NCI-H128 (cell line): ENCODE results near the gene COL20A1.

Experiments
- DNase-seq: peaks from one replicate; lab custom pipeline; 2025; ENCODE audit not compliant: unreplicated experiment; lab: John Stamatoyannopoulos, UW

COL20A1 gene

GRCh38 chr20:63346131-63347080 lies 53.4 kb downstream of the COL20A1 start:
- no peak for DNase-seq

GRCh38 chr20:63347081-63347741 lies 54.2 kb downstream of the COL20A1 start:
- DNase-seq, result no peak

GRCh38 chr20:63347950-63348827 lies 55.2 kb downstream of the COL20A1 start:
- no peak for DNase-seq

- no peak for DNase-seq
Observed at GRCh38 chr20:63348828-63349515, 56.0 kb downstream of the COL20A1 start.

GRCh38 chr20:63349516-63349895 lies 56.5 kb downstream of the COL20A1 start:
- no peak for DNase-seq

GRCh38 chr20:63350196-63350595 lies 57.2 kb downstream of the COL20A1 start:
- no peak for DNase-seq

- no peak for DNase-seq
Observed at GRCh38 chr20:63350597-63351325, 57.8 kb downstream of the COL20A1 start.

- no peak for DNase-seq
Observed at GRCh38 chr20:63351326-63351700, 58.3 kb downstream of the COL20A1 start.

- DNase-seq, result no peak
Observed at GRCh38 chr20:63351811-63352591, 59.0 kb downstream of the COL20A1 start.

GRCh38 chr20:63352811-63353221 lies 59.8 kb downstream of the COL20A1 start:
- no peak for DNase-seq

- DNase-seq, result no peak
Observed at GRCh38 chr20:63354636-63355350, 61.8 kb downstream of the COL20A1 start.

GRCh38 chr20:63355781-63356295 lies 62.9 kb downstream of the COL20A1 start:
- no peak for DNase-seq

- DNase-seq, result no peak
Observed at GRCh38 chr20:63356511-63356910, 63.5 kb downstream of the COL20A1 start.

GRCh38 chr20:63356931-63357879 lies 64.2 kb downstream of the COL20A1 start:
- no peak for DNase-seq

GRCh38 chr20:63357921-63358905 lies 65.2 kb downstream of the COL20A1 start:
- DNase-seq, result peak; percentile 32
